GM13976 (cell line): ENCODE results near the gene ATP6V0E1.

Source experiments
- DNase-seq: peaks from one replicate; pipeline ENCODE4 v3.0.0; 2012; ENCODE audit warnings: low spot score
- in situ Hi-C: fragments of 300-500 bp; cut with MboI; formaldehyde crosslinking; loops from one replicate; pipeline ENCODE4 v1.12.0; 2022; ENCODE audit warnings: low sequenced_read_pairs, mixed read lengths, inconsistent platforms; ENCODE audit not compliant: unreplicated experiment
- TF ChIP-seq, protein P1 (sequence below): IDR thresholded peaks from 2 replicates; pipeline ENCODE4 v1.5.1; 2012; ENCODE audit warnings: borderline replicate concordance, mild to moderate bottlenecking; ENCODE audit not compliant: insufficient read depth; ENCODE audit errors: extremely low read depth, missing control alignments, control extremely low read depth

The ATP6V0E1 gene

DNA sequence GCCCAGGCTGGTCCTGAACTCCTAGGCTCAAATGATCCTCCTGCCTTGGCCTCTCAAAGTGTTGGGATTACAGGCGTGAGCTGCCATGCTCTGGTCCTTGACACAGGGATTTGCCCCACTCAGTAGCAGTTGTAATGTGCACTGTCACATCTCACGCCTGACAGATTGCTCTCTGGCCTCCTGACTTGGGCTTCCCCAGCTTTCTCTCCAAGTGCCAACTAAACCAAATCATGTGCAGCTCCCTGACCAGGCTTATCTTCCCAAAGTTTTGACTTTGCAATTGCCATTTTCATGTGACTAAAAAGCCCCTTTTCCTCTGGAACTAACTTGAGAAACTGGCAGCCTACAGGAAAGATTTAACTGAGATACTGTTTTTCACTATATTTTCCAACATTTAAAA, 13.7 kb upstream of the ATP6V0E1 start:
- in situ Hi-C loops, result no loop called here
- DNase-seq, result no peak
- TF ChIP-seq, protein P1, sequence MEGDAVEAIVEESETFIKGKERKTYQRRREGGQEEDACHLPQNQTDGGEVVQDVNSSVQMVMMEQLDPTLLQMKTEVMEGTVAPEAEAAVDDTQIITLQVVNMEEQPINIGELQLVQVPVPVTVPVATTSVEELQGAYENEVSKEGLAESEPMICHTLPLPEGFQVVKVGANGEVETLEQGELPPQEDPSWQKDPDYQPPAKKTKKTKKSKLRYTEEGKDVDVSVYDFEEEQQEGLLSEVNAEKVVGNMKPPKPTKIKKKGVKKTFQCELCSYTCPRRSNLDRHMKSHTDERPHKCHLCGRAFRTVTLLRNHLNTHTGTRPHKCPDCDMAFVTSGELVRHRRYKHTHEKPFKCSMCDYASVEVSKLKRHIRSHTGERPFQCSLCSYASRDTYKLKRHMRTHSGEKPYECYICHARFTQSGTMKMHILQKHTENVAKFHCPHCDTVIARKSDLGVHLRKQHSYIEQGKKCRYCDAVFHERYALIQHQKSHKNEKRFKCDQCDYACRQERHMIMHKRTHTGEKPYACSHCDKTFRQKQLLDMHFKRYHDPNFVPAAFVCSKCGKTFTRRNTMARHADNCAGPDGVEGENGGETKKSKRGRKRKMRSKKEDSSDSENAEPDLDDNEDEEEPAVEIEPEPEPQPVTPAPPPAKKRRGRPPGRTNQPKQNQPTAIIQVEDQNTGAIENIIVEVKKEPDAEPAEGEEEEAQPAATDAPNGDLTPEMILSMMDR, result no peak

DNA sequence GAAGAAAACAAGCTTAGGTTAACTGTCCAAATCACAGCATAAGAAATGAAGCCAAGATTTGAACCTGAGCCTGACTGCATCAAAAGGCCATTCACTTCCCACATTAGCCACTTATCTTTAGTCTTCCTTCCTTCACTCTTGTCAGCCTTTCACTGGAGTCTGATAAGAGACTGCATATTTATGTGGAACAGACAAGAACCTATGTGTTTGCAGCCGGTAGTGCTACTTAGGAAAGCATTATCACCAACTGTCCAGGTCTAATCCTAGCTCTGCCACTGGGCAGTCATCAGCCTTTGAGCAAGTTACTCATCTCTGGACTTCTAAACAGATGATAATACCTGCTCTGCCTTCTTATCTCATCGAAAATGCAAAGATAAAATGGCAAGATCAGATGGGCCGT, 12.1 kb upstream of the ATP6V0E1 start:
- TF ChIP-seq, protein P1, result no peak
- in situ Hi-C loops, result no loop called here
- DNase-seq, result no peak

DNA sequence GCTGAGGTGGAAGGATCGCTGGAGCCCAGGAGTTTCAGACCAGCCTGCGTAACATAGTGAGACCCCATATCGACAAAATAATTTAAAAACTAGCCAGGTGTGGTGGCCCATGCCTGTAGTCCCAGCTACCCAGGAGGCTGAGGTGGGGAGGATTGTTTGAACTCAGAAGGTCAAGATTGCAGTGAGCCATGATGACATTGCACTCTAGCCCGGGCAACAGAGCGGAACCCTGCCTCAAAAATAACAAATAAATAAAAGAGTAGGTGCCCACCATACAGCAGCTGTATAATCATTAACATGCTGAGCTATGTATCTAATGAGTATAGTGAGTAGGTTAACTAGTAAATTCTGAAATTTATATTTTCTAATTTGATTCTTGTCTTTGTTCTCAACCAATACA, 11.0 kb upstream of the ATP6V0E1 start:
- in situ Hi-C loops, result no loop called here
- DNase-seq, result no peak
- TF ChIP-seq, protein P1, result no peak

DNA sequence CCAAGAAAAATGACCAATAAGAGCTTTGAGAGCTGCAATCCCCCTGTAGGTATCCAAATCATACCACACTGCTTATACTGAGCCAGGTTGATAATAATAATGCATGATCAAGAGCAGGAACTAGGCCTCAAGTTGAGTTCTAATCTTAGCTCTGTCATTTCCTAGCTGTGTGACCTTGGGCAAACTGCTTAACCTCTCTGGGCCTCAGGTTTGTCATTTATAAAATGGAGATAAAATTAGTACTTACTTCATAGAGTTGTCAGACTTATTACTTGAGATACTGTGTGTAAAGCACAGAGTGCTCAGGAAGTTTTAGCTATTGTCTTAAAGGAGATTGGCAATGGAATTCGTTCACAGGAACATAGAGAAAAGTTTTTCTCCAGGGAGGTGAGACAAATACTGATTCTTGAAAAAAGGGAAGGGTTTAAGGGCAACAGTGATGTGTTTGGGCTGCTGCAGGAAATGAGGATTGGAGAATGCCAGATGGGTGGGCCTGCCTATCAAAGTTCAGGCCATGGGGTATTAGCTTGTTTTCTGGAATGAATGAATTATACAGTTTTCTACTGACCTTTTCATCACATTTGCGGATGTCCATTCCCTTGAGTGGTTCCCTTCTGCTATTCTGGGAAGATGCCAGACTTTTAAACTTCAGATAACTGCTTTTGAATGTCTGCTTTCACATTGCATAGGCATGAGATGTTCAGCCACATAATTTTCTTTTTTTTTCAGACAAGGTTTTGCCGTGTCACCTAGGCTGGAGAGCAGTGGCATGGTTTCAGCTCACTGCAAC, 10.2 kb upstream of the ATP6V0E1 start:
- DNase-seq, result no peak
- in situ Hi-C loops, result no loop called here

DNA sequence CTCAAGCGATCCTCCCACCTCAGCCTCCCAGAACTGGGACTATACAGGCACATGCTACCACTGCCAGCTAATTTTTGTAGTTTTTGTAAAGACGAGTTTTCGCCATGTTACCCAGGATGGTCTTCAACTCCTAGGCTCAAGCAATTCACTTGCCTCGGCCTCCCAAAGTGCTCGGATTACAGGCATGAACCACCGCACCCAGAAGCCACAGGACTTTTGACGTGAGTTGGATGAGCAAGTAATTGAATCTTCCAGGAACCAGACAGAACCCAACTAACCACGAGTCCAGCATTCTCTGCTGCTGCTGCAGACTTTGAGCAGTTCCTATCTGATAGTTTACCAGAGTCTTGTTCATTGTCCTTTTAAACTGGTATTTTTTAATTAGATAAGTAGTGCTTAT, 9.6 kb upstream of the ATP6V0E1 start:
- in situ Hi-C loops, result no loop called here
- TF ChIP-seq, protein P1, result no peak
- DNase-seq, result no peak

More for the DNA sequence above, 10.2 kb upstream of the ATP6V0E1 start:
- TF ChIP-seq, protein P1, result no peak

DNA sequence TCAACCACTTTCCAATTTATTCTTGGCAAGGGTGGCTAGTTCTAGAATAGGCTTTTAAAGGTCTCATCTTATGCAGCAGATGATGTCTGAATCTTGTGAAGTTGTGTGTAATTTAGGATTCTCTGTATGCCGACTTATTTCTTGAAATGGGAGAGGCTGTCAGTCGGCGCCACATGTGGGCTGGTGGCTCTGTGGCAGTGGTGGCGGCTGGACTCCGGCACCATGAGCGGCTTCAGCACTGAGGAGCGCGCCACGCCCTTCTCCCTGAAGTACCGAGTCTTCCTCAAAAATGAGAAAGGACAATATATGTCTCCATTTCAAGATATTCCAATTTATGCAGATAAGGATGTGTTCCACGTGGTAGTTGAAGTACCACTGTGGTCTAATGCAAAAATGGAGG, 8.3 kb upstream of the ATP6V0E1 start:
- no peak for DNase-seq
- TF ChIP-seq, protein P1, result no peak
- in situ Hi-C loops, result no loop called here
